HG03060 (cell line): Measurements from ENCODE around the gene VDAC1.
"Not testable (repeated sequence)": the region's sequence is repeated elsewhere in the genome, so short reads cannot be mapped to it uniquely, and the experiment has no call there.

Experiments used
- ATAC-seq: cut with Tn5 transposase; IDR thresholded peaks from one replicate; pipeline ENCODE4 v1.9.1; 2021; ENCODE audit warnings: low read depth, moderate number of reproducible peaks; ENCODE audit not compliant: unreplicated experiment

Gene VDAC1

GRCh38 chr5:133996683-133997252 is 8.0 kb downstream of the VDAC1 start:
- ATAC-seq, result no peak

DNA sequence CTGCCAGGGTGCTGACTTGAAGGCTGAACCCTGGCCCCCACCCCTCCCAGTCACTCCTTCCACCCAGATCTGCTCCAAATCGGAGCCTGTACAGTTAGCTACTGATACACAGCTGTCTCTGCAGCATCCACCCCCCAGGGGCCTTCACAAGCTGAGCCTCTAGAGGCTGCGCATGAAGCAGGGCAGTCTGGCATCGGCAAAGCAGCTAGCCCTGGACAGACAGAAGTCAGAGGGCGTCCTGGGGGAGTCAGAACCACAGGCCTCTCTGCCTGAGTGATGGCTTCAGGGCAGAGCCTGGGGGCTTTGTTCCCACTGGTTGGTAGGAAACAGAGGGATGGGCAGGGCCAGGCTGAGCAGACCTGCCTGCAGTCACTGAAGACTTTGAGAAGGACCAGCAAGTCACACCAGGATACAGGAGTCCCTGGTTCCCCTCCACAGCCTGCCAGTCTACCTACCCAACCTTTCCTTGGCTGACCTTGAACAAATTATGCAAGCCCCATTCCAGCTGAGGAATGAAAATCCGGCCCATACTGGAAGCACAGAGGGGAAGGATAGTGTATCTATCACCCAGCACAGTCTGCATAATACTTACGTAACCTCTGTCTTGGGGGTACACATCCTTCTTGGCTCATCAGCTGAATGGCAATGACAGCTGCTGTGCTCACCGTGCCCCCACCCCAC is 8.8 kb downstream of the VDAC1 start:
- ATAC-seq, result no peak

- ATAC-seq, result no peak
Measured at GRCh38 chr5:133995341-133995740, 9.4 kb downstream of the VDAC1 start.

- ATAC-seq, result no peak
Measured at GRCh38 chr5:133994990-133995333, 9.8 kb downstream of the VDAC1 start.

GRCh38 chr5:133994297-133994989 is 10.3 kb downstream of the VDAC1 start:
- no peak for ATAC-seq

- ATAC-seq, result no peak
Measured at GRCh38 chr5:133993185-133993936, 11.4 kb downstream of the VDAC1 start.

DNA sequence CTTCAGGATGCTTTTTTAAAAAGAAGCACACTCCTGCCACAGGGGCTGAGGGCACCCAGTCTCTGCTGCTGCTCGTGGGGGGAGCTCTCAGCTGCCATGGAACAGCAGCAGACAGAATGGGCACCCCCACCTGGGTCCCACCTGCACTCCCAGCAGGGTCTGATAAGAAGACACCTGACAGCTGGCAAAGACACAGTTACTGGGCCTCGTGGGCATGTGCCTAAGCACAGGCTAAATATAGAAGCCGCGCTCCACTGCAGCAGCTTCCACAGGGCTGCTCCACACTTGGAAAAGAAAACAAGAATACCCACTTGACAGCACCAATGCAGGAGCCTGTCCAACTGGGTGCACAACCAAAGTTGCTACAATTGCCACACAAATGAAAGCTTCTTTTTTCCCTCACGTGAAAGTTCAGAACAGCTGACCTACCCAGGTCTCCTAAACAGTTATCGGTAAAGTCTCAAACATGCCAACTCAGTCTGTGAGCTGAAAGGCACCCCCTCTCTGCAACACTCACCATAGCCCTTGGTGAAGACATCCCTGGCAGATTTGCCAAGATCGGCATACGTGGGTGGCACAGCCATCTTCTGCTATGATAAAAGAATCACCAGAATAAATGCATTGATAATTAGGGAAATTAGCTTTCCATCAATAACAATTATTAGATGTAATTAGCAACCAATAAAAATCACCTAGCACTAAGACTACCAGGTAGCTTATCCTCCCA is 12.2 kb downstream of the VDAC1 start:
- ATAC-seq, result no peak

GRCh38 chr5:133991171-133991910 is 13.4 kb downstream of the VDAC1 start:
- ATAC-seq, result no peak

DNA sequence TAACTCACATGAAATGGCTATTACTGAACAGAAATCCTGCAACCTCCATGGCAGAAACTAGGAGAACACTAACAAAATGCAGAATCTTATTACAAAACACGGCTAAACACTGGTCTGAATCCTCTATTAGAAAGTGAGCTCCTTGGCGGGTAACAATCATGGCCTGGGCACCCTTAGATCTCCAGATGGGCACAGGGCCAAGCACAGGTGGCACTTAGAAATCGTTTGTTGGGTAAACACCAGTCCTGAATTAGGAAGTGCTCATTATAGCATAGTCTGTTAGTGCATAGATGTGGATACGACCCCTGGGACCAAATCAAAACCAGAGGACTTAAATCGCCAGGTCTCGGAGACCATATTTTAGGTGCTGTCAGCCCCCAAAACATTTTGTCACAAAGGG is 14.4 kb downstream of the VDAC1 start:
- ATAC-seq, result no peak

GRCh38 chr5:133985540-133986180 is 19.1 kb downstream of the VDAC1 start:
- ATAC-seq, result no peak

GRCh38 chr5:133983674-133984073 is 21.1 kb downstream of the VDAC1 start:
- no peak for ATAC-seq

DNA sequence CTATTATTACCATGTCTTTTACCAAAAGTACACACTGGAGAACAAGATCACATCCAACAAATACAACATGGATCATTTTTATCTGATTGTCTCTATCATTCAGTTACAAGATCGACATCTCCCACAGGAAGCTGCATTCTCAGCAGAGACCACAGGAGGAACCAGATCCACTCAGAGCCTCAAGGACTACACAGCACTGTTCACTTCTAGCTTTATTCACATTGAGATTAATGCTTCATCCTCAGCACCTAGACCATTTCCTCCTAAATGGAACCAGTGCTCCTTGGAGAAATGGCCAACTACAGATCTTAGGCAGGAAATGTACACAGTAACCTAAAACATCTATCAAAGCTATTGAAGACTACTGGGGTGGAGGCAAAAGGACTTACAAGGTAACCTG is 23.1 kb downstream of the VDAC1 start:
- no peak for ATAC-seq

DNA sequence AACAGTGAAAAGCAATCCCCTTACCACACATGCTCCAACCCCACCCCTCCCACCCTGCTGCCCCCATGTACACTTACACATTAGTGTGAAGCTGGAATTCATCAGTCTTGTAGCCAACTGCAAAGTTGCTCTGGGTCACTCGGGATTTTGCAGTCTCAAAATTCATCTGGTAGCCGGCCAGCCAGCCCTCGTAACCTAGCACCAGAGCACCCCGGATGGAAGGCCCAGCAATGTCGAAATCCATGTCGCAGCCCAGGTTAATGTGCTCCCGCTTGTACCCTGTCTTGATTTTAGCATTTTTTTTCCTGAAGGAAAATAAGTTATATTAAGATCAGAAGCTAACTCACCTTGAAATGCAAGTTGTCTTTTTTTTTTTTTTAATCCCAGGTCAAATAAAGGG is 24.1 kb downstream of the VDAC1 start:
- ATAC-seq, result no peak

DNA sequence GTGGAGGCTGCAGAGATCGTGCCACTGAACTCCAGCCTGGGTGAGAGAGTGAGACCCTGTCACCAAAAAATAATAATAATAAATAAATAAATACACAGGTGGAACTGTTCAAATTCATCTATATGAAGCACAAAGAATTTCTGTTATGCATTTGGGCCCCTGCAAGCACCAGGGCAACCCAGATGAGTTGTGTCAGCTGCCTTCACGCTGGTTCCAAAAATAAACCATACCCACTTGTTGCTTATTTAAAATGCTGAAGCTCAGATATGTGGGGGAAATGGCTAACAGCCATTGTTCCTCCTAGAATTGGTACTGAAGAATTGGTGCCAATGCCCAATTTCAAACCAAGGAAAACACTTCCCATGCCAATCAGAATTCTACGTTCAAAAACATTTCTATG is 25.8 kb downstream of the VDAC1 start:
- no peak for ATAC-seq

- ATAC-seq, result no peak
Measured at GRCh38 chr5:133977858-133978257, 26.9 kb downstream of the VDAC1 start.

DNA sequence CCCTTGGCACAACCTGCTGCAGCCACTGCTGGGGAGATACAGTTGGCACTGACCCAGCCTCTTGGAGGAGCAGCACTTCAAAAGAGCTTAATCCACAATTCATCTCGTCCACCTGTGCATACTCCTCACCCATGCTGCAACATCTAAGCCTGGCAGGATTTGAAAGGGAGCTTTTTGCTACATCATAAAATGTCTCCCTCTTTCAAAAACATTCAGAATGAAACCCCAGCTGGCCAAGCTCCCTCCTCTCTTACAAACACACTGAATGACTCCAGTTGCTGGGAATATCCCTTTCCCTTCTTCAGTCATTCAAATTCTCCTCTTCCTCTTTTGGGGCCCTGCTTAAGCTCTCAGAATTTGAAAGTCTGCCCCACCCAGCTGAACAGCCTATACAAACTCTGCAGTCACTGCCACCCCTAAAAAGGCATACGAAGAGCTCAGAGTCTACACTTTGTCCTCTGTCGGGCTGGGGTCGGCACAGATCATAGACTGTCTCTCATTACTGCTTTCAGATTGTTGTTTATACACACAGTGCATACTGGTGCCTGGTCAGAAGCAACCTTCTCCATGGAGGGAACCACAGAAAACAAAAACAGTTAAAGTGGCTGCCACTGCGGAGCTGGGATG is 27.5 kb downstream of the VDAC1 start:
- ATAC-seq, result no peak

- ATAC-seq, result not testable (repeated sequence)
Measured at GRCh38 chr5:133975546-133975945, 29.2 kb downstream of the VDAC1 start.

GRCh38 chr5:133974142-133974541 is 30.6 kb downstream of the VDAC1 start:
- no peak for ATAC-seq

DNA sequence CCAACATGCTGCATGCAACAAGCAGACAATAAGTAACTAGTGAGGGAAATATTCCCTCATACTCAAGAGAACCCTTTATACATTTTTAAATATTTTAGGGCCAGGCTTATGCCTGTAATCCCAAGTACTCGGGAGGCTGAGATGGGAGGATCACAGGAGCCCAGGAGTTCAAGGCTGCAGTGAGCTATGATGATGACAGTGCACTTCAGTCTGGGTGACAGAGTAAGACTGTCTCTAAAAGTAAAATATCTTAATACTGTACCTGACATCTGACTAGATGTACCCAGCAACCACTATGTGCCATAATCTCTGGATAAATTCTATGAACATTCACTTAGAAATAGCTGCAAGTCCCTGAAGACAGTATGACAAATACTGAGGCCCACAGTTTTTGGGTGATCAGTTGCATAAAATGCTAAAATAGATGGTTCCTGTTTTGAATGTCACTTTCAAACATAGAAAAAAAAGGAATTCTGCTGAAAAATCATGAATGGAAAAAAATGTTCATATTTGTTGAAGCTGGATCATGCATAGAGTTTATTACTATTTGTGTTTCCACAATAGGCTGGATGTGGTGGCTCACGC is 34.4 kb downstream of the VDAC1 start:
- ATAC-seq, result no peak
